Amniotic epithelial cell (primary cell): ENCODE results near the gene CDAN1.
A peak's percentile ranks its signal among the peaks of the same experiment; 100 is the strongest.
"Not testable (repeated sequence)": the region's sequence is repeated elsewhere in the genome, so short reads cannot be mapped to it uniquely, and the experiment has no call there.

Experiments
- DNase-seq: peaks from one replicate; pipeline ENCODE4 v3.0.0-alpha.2; 2010; ENCODE audit warnings: low read depth

Gene CDAN1, protein sequence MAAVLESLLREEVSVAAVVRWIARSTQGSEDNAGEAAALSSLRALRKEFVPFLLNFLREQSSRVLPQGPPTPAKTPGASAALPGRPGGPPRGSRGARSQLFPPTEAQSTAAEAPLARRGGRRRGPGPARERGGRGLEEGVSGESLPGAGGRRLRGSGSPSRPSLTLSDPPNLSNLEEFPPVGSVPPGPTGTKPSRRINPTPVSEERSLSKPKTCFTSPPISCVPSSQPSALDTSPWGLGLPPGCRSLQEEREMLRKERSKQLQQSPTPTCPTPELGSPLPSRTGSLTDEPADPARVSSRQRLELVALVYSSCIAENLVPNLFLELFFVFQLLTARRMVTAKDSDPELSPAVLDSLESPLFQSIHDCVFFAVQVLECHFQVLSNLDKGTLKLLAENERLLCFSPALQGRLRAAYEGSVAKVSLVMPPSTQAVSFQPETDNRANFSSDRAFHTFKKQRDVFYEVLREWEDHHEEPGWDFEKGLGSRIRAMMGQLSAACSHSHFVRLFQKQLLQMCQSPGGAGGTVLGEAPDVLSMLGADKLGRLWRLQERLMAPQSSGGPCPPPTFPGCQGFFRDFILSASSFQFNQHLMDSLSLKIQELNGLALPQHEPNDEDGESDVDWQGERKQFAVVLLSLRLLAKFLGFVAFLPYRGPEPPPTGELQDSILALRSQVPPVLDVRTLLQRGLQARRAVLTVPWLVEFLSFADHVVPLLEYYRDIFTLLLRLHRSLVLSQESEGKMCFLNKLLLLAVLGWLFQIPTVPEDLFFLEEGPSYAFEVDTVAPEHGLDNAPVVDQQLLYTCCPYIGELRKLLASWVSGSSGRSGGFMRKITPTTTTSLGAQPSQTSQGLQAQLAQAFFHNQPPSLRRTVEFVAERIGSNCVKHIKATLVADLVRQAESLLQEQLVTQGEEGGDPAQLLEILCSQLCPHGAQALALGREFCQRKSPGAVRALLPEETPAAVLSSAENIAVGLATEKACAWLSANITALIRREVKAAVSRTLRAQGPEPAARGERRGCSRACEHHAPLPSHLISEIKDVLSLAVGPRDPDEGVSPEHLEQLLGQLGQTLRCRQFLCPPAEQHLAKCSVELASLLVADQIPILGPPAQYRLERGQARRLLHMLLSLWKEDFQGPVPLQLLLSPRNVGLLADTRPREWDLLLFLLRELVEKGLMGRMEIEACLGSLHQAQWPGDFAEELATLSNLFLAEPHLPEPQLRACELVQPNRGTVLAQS

DNA sequence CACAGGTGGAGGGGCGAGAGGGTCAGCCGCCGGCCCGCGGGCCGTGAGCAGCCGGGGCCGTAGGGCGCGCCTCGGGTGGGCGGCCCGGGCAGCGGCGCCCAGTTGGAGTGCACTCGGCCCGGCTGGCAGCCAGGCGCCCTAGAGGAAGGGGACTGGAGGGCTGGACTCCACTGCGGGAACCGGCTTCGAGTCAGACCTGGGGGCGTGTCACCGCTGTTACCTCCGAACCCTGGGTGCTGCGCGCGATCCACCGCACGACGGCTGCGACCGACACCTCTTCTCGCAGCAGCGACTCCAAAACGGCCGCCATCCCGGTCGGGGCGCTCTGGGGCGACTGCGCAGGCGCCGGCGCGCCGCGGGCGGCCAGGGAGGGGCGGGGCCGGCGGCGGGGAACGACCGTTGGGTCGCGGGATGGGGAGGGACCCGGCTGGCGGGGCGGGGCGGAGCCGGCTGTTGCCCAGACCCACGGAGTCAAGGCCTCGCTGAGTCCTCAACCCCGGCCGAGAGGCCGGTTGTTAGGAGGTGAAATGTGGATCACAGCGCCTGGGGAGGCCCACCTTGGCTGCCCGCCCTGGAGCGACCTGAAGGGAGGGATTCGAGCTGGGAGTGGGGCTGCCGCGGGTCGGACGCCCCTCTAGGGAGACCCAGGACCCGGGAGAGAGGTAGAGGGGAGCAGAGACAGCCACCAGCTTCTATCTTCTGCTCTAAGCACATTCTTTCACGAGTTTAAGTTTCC lies at the start of gene CDAN1:
CDAN1 (minus strand) TSS at position 336 of the 736 bp plus-strand sequence; CDS start at position 310, 26 bp downstream.
- peak; percentile 71 for DNase-seq

DNA sequence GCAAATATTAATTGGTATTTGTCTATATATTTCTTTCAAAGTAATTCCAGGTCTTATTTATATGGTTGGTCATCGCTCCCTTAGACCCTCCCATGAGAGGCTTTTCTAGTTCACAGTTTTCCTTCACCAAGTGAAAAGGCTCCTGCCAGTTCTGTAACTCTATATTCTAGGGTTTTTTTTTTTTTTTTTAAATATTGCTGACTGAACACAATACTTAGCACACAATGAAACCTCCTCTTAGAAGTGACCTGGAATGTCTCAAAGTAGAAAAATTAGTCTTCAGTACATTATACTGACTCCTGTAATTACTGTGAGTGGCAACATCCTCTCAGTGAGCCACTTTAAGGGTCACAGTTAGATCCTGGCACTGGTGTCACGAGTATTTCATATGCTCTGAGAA lies 48.6 kb upstream of the CDAN1 start:
- DNase-seq, result no peak

DNA sequence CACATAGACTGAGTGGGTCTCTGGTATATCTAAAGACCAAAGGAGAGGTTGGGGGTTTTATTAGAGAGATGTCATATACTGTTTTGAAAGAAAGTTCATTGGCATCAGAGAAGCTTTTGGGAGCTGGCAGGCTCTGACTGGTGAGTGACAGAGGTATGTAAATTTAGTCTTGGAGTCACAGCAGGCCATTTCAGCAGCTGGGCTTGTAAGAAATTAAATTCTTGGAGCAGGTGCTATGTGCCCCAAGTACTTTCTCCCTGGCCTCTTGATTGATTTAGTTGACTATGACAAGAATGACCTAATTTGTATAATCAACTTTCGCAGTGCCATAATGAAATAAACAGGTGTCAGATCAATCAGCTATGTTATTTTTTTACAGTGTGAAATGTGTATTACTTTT lies 47.8 kb upstream of the CDAN1 start:
- DNase-seq, result no peak

DNA sequence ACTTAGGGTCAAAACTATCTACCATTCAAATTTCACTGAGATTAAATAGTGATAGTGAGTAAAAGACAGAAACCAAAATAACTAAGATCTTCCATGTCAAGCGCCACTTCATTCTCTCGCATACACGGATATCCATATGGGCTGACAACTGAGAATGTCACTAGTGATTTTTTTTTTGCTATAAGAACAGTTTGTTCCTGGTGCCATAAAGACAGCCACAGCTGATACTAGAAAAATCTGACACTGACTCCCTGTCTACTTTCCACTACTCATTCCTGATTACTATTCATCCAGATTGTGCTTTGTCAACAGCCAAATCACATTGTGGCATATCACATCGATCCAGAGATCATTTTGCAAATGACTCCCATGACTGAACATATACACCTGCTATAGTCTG lies 45.8 kb upstream of the CDAN1 start:
- DNase-seq, result no peak

DNA sequence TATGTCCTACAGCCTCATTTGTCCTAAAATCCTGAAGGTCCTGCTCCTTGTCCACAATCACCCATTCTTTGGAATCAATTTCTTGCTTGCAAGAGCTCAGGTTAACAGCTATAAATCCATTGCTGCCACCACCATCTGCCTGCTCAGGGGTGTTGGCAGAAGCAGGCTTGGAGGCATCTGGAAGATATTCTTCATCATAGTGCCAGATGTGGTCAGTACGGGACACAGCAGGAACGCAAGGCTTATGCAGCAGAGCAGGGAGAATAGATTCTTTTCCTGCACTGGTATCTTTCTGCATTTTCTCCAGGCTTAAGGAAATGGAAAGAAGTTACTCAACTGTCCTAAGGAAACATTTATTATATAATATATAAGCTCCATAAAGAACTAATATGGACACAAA lies 38.5 kb upstream of the CDAN1 start:
- DNase-seq, result peak; percentile 13

DNA sequence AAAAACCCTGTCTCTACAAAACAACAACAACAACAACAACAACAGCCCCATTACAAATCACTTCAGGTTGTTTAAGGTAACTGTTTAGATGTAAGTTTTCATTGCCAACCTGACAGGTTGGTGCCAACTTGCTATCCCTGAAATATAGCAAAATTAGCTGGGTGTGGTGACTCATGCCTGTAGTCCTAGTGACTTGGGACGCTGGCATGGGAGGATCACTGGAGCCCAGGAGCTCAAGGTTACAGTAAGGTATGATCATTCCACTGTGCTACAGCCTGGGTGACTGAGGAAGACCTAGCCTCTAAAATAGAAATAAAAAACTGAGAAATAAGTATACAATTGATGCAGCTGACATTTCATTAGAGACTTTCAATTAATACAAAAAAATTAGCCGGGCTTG lies 36.0 kb upstream of the CDAN1 start:
- DNase-seq, result no peak

DNA sequence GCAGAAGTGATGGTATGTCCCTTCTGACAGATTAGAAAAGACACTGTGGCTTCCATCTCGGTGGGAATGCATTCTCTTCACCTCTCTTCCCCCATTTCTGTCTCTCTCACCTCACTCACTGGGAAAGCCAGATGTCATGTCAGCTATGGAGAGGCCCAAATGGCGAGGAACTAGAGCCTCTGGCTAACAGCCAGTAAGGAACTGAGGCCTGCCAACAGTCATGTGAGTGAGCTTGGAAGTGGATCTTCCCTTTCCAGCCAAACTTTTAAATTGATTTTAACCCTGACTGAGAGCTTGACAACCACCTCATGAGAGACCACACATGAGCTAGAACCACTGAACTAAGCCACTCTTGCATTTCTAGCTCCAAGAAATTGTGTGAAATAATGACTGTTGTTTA lies 35.2 kb upstream of the CDAN1 start:
- no peak for DNase-seq

DNA sequence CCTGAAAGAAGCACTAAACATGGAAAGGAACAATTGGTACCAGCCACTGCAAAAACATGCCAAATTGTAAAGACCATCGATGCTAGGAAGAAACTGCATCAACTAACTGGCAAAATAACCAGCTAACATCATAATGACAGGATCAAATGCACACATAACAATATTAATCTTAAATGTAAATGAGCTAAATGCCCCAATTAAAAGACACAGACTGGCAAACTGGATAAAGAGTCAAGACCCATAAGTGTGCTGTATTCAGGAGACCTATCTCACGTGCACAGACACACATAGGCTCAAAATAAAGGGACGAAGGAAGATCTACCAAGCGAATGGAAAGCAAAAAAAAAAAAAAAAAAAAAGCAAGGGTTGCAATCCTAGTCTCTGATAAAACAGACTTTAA lies 29.2 kb upstream of the CDAN1 start:
- DNase-seq, result not testable (repeated sequence)

DNA sequence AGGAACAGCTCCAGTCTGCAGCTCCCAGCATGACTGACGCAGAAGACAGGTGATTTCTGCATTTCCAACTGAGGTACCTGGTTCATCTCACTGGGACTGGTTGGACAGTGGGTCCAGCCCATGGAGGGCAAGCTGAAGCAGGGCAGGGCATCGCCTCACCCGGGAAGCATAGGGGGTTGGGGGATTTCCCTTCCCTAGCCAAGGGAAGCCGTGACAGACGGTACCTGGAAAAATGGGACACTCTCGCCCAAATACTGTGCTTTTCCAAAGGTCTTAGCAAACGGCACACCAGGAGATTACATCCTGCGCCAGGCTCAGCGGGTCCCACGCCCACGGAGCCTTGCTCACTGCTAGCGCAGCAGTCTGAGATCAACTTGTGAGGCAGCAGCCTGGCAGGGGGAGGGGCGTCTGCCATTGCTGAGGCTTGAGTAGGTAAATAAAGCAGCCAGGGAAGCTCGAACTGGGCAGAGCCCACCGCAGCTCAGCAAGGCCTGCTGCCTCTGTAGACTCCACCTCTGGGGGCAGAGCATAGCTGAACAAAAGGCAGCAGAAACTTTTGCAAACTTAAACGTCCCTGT lies 27.3 kb upstream of the CDAN1 start:
- DNase-seq, result peak; percentile 36

DNA sequence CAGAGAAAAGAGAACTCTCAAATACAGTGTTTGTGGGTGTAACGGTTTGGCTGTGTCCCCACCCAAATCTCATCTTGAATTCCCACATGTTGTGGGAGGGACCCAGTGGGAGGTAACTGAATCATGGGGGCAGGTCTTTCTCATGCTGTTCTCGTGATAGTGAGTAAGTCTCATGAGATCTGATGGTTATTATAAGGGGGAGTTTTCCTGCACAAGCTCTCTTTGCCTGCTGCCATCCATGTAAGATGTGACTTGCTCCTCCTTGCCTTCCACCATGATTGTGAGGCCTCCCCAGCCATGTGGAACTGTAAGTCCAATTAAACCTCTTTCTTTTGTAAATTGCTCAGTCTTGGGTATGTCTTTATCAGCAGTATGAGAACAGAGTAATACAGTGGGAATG lies 24.9 kb upstream of the CDAN1 start:
- not testable (repeated sequence) for DNase-seq

DNA sequence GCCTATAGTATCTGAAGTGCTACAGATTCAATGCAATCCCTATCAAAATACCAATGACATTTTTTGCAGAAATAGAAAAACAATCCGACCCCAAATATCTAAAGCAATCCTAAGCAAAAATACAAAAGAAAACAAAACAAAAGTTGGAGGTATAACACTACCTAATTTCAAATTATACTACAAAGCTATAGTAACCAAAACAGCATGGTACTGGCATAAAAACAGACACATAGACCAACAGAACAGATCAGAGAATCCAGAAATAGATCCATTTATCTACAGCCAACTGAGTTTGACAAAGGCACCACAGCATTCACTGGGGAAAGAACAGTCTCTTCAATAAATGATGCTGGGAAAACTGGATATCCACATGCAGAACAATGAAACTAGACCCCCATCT lies 23.8 kb upstream of the CDAN1 start:
- no peak for DNase-seq

DNA sequence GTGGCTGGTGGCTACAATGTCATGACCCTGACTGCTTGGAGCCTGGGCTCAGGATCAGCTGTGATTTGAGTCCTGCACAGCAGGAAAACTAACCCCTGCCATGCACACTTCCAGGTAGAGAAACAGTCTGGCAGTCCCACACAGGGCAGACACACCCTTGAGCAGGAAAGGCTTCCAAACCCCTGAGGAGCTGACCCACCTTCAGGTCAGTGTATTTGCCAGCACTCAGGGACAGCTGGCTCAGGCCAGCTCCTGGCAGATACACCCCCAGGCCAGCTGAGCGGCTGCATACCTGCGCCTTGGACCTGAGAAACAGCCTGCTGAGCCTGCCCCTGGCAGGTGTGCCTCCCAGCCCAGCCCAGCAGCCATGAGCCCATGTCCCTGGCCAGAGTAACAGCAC lies 22.2 kb upstream of the CDAN1 start:
- no peak for DNase-seq

DNA sequence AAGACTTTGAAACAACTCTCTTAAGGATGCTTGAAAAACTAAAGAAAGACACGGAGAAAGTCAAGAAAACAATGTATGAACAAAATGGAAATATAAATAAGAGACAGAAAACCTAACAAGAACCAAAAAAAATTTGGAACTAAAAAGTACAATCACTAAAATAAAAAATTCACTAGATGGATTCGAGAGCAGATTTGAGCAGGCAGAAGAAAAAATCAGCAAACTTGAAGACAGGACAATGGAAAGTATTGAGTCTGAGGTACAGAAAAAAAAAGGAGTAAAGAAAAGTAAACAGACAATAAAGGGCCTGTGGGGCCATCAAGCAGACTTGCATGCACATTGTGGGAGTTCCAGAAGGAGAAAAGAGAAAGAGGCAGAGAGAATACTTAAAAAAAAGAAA lies 13.4 kb upstream of the CDAN1 start:
- no peak for DNase-seq

DNA sequence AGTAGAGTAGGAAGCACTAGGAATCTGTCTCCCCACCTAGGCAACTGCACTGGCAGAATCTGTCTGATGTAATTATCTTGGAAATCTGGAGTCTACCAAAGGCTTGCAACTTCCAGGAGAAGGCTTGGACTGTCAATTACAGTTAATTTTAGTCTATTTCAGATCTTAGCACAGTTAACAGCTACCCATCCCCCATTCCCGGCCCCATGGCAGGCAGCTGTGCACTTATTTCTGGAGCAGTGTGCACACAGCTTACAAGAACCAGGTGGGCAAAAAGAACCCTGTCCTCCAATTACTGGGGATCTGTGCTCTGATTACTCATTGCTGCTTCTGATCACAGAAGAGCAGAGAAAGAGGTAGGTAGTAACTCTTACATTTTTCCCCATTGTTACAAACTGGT lies 12.3 kb upstream of the CDAN1 start:
- DNase-seq, result no peak

DNA sequence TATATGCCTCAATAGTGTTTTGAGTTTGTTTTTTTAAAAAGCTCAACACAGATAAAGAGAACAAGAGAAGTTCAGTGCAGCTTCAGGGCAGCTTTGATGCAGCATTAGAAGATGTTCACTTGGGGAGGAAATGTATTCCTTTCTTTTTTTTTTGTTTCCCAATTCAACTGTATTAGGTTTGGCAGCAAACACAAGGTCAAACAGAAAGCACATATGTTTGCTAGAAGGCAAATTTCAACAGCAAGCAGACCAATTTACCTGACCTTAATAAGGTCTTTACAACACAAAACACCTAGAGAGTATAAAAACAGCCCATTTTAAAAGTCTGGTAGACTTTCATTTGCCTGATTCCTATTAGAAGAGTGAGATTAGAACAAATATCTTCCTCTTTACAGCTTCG lies 7.3 kb upstream of the CDAN1 start:
- DNase-seq, result no peak

DNA sequence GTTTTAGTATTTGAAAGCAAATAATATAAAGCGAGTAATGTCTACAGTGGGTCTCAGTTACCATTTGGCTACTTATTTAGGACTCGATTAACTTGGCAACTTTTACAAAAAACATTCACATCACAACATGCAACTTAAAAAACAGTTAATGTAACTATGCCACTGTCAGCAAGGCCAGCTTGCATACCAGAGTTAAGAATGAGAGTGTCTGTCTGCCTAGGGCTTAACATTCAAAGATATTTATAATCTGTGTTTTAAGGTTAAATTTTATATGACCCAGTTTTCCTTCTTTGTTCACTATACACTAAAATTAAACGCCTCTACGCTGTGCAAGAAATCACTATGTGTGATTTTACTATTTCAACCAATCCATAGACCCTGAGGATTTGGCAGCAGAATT lies 5.2 kb upstream of the CDAN1 start:
- no peak for DNase-seq

DNA sequence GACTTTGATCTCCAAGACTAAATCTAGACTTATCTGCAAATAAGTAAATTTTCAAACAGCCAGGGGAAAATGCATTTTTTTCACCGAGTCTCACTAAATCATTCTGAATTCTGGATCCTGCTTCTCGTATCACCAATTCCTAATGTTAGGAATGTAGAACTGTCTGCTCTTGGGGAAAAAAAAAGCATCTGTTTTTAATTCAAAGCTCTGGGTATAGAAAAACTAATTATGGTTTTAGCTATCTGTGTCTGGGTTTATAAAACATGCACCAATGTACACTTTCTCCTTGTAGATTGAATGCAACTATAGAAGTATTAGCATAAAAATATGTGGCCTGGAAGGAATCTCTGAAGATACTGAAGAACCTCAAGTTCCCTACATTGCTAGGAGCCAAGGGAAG lies 4.8 kb upstream of the CDAN1 start:
- DNase-seq, result no peak

DNA sequence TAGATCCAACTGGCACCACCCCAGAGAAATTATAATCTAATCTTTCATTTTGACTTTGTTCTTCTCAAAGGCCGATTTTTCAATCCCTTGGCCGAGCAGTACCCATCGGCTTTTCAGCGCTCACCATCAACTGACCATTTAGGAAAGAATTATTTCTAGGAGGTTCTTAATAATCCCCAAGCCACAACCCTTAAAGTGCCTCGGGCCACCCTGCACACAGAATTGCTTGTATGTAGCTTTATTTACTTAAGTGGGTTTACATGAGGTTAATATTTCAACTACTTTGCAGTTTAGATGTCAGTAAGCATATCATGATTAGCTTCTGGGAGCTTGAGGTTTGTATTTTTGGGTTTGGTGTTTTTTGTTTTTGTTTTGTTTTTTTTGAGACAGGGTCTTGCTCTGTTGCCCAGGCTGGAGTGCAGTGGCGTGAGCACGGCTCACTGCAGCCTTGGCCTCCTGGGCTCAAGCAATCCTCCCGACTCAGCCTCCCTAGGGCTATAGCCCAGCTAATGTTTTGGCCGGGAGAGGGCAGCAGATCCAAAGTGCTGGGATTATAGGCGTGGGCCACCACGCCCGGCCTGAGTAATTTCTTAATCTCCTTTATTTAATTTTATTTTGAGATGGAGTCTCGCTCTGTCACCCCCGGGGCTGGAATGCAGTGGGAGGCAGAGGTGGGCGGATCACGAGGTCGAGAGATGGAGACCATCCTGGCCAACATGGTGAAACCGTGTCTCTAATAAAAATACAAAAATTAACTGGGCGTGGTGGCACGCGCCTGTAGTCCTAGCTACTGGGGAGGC lies 801 bp upstream of the CDAN1 start:
- no peak for DNase-seq

DNA sequence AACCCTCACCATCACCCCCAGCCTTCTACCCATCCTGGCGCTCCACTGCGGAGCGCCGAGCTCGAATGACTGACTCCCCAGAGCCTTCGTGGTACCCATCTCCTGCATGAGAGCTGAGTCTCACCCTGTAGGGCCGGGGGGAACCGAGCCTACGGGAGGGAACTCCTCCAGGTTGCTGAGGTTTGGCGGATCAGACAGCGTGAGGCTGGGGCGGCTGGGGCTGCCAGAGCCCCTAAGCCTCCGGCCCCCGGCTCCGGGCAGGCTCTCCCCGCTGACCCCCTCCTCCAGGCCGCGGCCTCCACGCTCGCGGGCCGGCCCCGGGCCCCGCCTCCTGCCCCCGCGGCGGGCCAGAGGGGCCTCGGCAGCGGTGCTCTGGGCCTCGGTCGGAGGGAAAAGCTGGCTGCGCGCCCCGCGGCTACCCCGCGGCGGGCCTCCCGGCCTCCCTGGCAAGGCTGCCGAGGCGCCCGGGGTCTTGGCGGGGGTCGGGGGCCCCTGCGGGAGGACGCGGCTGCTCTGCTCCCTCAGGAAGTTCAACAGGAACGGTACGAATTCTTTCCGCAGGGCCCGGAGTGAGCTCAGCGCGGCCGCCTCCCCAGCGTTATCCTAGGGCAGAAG lies 643 bp downstream of the CDAN1 start:
- no peak for DNase-seq
